ENCODE measurements around the gene MYO3B.

DNA sequence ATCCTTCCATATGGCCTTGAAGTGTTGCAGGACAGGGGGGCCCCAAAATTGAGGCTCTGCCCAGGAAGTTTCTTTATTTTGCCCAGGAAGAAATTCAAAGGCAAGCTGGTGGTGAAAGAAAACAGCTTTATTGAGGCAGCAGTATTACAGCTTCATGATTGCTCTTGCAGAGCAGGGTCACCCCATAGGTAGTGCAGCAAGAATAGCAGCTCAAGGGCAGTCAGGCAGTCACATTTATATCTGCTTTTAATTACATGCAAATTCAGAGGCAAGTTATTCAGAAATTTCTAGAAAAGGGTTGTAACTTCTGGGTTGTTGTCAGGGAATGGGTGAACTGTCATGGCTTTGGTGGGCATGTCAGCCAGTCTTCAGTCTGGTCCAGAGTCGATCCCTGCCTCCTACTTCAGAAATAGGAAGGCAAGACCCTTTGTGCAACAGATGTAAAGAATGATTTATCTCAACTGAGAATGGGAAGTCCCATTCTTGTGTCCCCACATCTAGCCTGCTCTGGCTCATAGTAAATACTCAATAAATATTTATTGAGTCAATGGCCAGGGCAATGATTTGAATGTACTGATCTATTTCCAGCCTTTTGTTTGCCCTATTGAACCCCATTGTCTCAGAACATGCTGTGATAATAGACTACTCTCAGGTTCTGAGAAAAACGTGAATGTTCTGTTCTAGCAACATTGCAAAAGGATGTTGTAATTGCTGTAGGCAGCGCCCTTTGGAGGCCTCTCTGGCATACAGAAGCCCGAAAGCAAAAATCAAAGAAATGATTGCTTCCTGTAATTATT, 129.8 kb downstream of the MYO3B start:
- TF ChIP-seq, protein P1, sequence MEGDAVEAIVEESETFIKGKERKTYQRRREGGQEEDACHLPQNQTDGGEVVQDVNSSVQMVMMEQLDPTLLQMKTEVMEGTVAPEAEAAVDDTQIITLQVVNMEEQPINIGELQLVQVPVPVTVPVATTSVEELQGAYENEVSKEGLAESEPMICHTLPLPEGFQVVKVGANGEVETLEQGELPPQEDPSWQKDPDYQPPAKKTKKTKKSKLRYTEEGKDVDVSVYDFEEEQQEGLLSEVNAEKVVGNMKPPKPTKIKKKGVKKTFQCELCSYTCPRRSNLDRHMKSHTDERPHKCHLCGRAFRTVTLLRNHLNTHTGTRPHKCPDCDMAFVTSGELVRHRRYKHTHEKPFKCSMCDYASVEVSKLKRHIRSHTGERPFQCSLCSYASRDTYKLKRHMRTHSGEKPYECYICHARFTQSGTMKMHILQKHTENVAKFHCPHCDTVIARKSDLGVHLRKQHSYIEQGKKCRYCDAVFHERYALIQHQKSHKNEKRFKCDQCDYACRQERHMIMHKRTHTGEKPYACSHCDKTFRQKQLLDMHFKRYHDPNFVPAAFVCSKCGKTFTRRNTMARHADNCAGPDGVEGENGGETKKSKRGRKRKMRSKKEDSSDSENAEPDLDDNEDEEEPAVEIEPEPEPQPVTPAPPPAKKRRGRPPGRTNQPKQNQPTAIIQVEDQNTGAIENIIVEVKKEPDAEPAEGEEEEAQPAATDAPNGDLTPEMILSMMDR (conservative IDR thresholded peaks at IDR 0.05; ENCODE audit: low read depth, low read length): no peak
- no peak for TF ChIP-seq EZH2 (IDR thresholded peaks at IDR 0.05; ENCODE audit: borderline replicate concordance, low read depth, low read length, poor library complexity, severe bottlenecking)
